Mucosa of rectum (tissue), 2 donors: ENCODE data around the gene AP4E1.
A peak's percentile ranks its signal among the peaks of the same experiment; 100 is the strongest.
"Not testable (repeated sequence)": the region's sequence is repeated elsewhere in the genome, so short reads cannot be mapped to it uniquely, and the experiment has no call there.

Experiments
- H3K27ac ChIP-seq, 2 donors: one replicate each; pipeline ENCODE4 v1.7.0; 2013; ENCODE audit warnings: inconsistent platforms in 2 of 2, low read depth in 2 of 2, low read length in 2 of 2
- H3K27me3 ChIP-seq, 2 donors: one replicate each; pipeline ENCODE4 v1.7.0; 2013; ENCODE audit warnings: low read length in 2 of 2; ENCODE audit not compliant: control insufficient read depth in 2 of 2, insufficient read depth in 2 of 2
- H3K36me3 ChIP-seq, 2 donors: one replicate each; pipeline ENCODE4 v1.7.0; 2013; ENCODE audit warnings: low read length in 2 of 2; ENCODE audit not compliant: control insufficient read depth in 2 of 2, insufficient read depth in 2 of 2
- H3K4me1 ChIP-seq, 2 donors: one replicate each; pipeline ENCODE4 v1.7.0; 2013; ENCODE audit warnings: low read length in 2 of 2, mild to moderate bottlenecking in 1 of 2; ENCODE audit not compliant: control insufficient read depth in 2 of 2, insufficient read depth in 2 of 2
- H3K4me3 ChIP-seq, 2 donors: one replicate each; pipeline ENCODE4 v1.7.0; 2013; ENCODE audit warnings: low read length in 2 of 2
- H3K9ac ChIP-seq, 2 donors: one replicate each; pipeline ENCODE4 v1.7.0; 2013; ENCODE audit warnings: low read length in 2 of 2, low read depth in 1 of 2, mild to moderate bottlenecking in 1 of 2
- H3K9me3 ChIP-seq, 2 donors: one replicate each; pipeline ENCODE4 v1.7.0; 2013; ENCODE audit warnings: low read length in 2 of 2; ENCODE audit not compliant: control insufficient read depth in 2 of 2
- donor health status: healthy.
- donor health status: Normal muscosa, but diverticular disease.

Gene AP4E1

GRCh38 chr15:50908209-50909009 is at the start of gene AP4E1:
TSS of gene AP4E1 (plus strand) at chr15:50908683. CDS start at chr15:50908779, 96 bp downstream.
- Histone ChIP-seq H3K9me3 (no peaks in the 10 kb centered on the region), H3K4me3 (peak within 1 kb of the TSS; percentile 78 to 79), H3K27me3 (no peaks in the 10 kb centered on the region), H3K27ac (peak within 1 kb of the TSS; percentile 82 to 86), H3K4me1 (peaks cover 0 to 5% of the 10 kb centered on the region in 2 donors), H3K36me3 (peaks cover 0 to 5% of the 10 kb centered on the region in 2 donors), H3K9ac (peak within 1 kb of the TSS; percentile 83 to 85)

- Histone ChIP-seq H3K4me1 (peaks cover 0 to 24% of the 10 kb centered on the region in 2 donors), H3K36me3 (no peaks in the 10 kb centered on the region), H3K27ac (no peak overlapping the region), H3K4me3 (no peak overlapping the region), H3K27me3 (no peaks in the 10 kb centered on the region), H3K9me3 (no peaks in the 10 kb centered on the region), H3K9ac (no peak overlapping the region)
Measured at GRCh38 chr15:50860824-50861223, 47.7 kb upstream of the AP4E1 start.

- Histone ChIP-seq H3K27me3 (no peaks in the 10 kb centered on the region), H3K27ac (no peak overlapping the region), H3K9me3 (no peaks in the 10 kb centered on the region), H3K4me1 (peaks cover under 1 to 15% of the 10 kb centered on the region in 2 donors), H3K36me3 (no peaks in the 10 kb centered on the region), H3K9ac (no peak overlapping the region), H3K4me3 (no peak overlapping the region)
Measured at GRCh38 chr15:50862553-50862952, 45.9 kb upstream of the AP4E1 start.

- Histone ChIP-seq H3K27me3 (no peaks in the 10 kb centered on the region), H3K4me1 (peaks cover 2 to 11% of the 10 kb centered on the region in 2 donors), H3K9ac (peak overlapping the region in 1 of 2 donors; percentile 22), H3K9me3 (no peaks in the 10 kb centered on the region), H3K27ac (peak overlapping the region in 1 of 2 donors; percentile 56), H3K4me3 (no peak overlapping the region), H3K36me3 (no peaks in the 10 kb centered on the region)
Measured at GRCh38 chr15:50864873-50865272, 43.6 kb upstream of the AP4E1 start.

GRCh38 chr15:50865515-50866353 is 42.7 kb upstream of the AP4E1 start:
- Histone ChIP-seq H3K4me1 (peaks cover 2 to 11% of the 10 kb centered on the region in 2 donors), H3K36me3 (no peaks in the 10 kb centered on the region), H3K9me3 (no peaks in the 10 kb centered on the region), H3K4me3 (no peak overlapping the region), H3K27ac (no peak overlapping the region), H3K27me3 (no peaks in the 10 kb centered on the region), H3K9ac (no peak overlapping the region)

- H3K27ac ChIP-seq = no peak overlapping the region
- H3K4me3 ChIP-seq = no peak overlapping the region
- no peaks in the 10 kb centered on the region for H3K9me3 ChIP-seq
- H3K4me1 ChIP-seq = peaks cover 2 to 7% of the 10 kb centered on the region in 2 donors
- no peaks in the 10 kb centered on the region for H3K36me3 ChIP-seq
- no peak overlapping the region for H3K9ac ChIP-seq
- no peaks in the 10 kb centered on the region for H3K27me3 ChIP-seq
Measured at GRCh38 chr15:50871832-50872231, 36.7 kb upstream of the AP4E1 start.

GRCh38 chr15:50872832-50873426 is 35.6 kb upstream of the AP4E1 start:
- Histone ChIP-seq H3K4me3 (no peak overlapping the region), H3K9me3 (no peaks in the 10 kb centered on the region), H3K27me3 (no peaks in the 10 kb centered on the region), H3K9ac (no peak overlapping the region), H3K4me1 (peaks cover 4 to 7% of the 10 kb centered on the region in 2 donors), H3K36me3 (no peaks in the 10 kb centered on the region), H3K27ac (no peak overlapping the region)

GRCh38 chr15:50873935-50874361 is 34.5 kb upstream of the AP4E1 start:
- Histone ChIP-seq H3K9me3 (no peaks in the 10 kb centered on the region), H3K27me3 (no peaks in the 10 kb centered on the region), H3K27ac (no peak overlapping the region), H3K9ac (no peak overlapping the region), H3K4me3 (no peak overlapping the region), H3K4me1 (peaks cover 4 to 9% of the 10 kb centered on the region in 2 donors), H3K36me3 (no peaks in the 10 kb centered on the region)

GRCh38 chr15:50875238-50875637 is 33.2 kb upstream of the AP4E1 start:
- not testable (repeated sequence) for H3K27ac ChIP-seq, H3K9ac ChIP-seq, H3K9me3 ChIP-seq

More at GRCh38 chr15:50875238-50875637, 33.2 kb upstream of the AP4E1 start:
- peaks cover 4 to 13% of the 10 kb centered on the region in 2 donors for H3K4me1 ChIP-seq
- not testable (repeated sequence) for H3K4me3 ChIP-seq, H3K36me3 ChIP-seq, H3K27me3 ChIP-seq
